GM12878 (cell line): ENCODE results near the gene CD96. TPM values are rescaled to one million over a fixed set of nuclear protein-coding genes. Genes with fewer than 3 reads are reported as not detected.

Source experiments
- ATAC-seq: fragments of 200-7000 bp; cut with Tn5 transposase; 3 replicates; pipeline ENCODE4 v1.9.1; 2020; ENCODE audit warnings: mild to moderate bottlenecking, moderate library complexity
- BruUV-seq: library from RNA; stranded (reverse); fragments of 400-500 nt; replicated peaks from 2 replicates; lab custom pipeline; 2021; lab: Mats Ljungman, UMichigan
- CTCF ChIA-PET: fragments of 300-600 bp; sonication (Branson Sonifier 250); formaldehyde crosslinking; extraction: SDS; loops from one replicate; lab custom pipeline; 2021; ENCODE audit warnings: inconsistent platforms; lab: Yijun Ruan, JAX
- POLR2A ChIA-PET: fragments of 350-600 bp; formaldehyde crosslinking; extraction: SDS; loops from one replicate; lab custom pipeline; 2021; ENCODE audit warnings: inconsistent platforms; lab: Charles Lee
- RAD21 ChIA-PET: fragments of 300-600 bp; sonication (Branson Sonifier 250); formaldehyde crosslinking; loops from one replicate; lab custom pipeline; 2023; ENCODE audit warnings: antibody characterized with exemption; ENCODE audit not compliant: unreplicated experiment; lab: Charles Lee
- SMC1A ChIA-PET: fragments of 300-600 bp; sonication (Branson Sonifier 250); formaldehyde crosslinking; loops from one replicate; lab custom pipeline; 2023; ENCODE audit not compliant: unreplicated experiment, uncharacterized antibody; lab: Charles Lee
- DNase-seq: peaks from one replicate; pipeline ENCODE4 v3.0.0-alpha.2; 2011; ENCODE audit warnings: low read depth, low spot score
- FAIRE-seq: peaks from 3 replicates; lab custom pipeline; 2011; peaks lifted over from hg19 to GRCh38; lab: Jason Lieb, UNC
- H2AFZ ChIP-seq: 2 replicates; pipeline ENCODE4 v1.6.0; 2011; ENCODE audit warnings: low read depth, low read length, control low read depth; ENCODE audit not compliant: control insufficient read depth
- H3K27ac ChIP-seq: 2 replicates; pipeline ENCODE4 v1.5.1; 2011; ENCODE audit warnings: control low read depth; ENCODE audit not compliant: control insufficient read depth, insufficient read depth
- H3K27me3 ChIP-seq, 2 experiments: replicated peaks in 1 of 2; 2 replicates each; pipeline versions ENCODE4 v1.6.0 to v1.6.1; 2011; ENCODE audit warnings: low read length in 1 of 2; ENCODE audit not compliant: control insufficient read depth in 2 of 2, insufficient read depth in 2 of 2
- H3K36me3 ChIP-seq, 2 experiments: 2 replicates each; pipeline ENCODE4 v1.5.1; 2011; ENCODE audit warnings: low read length in 1 of 2; ENCODE audit not compliant: control insufficient read depth in 2 of 2, insufficient read depth in 2 of 2
- H3K4me1 ChIP-seq: 2 replicates; pipeline ENCODE4 v1.6.1; 2011; ENCODE audit warnings: mild to moderate bottlenecking, low read length, moderate library complexity, mixed read lengths; ENCODE audit not compliant: control insufficient read depth, insufficient read depth
- H3K4me2 ChIP-seq: 2 replicates; pipeline ENCODE4 v1.6.0; 2011; ENCODE audit warnings: control low read depth; ENCODE audit not compliant: control insufficient read depth, insufficient read depth
- H3K4me3 ChIP-seq: fragments of 200-600 bp; sonication (generic); 2 replicates; pipeline ENCODE4 v1.5.1; 2016
- H3K79me2 ChIP-seq: 2 replicates; pipeline ENCODE4 v1.6.0; 2011; ENCODE audit warnings: low read length; ENCODE audit not compliant: control insufficient read depth, insufficient read depth
- H3K9ac ChIP-seq: 2 replicates; pipeline ENCODE4 v1.8.0; 2011; ENCODE audit warnings: low read length, control low read depth, mixed read lengths; ENCODE audit not compliant: control insufficient read depth, insufficient read depth
- H3K9me3 ChIP-seq: replicated peaks from 3 replicates; pipeline ENCODE4 v1.5.1; 2011; ENCODE audit warnings: mild to moderate bottlenecking, low read length; ENCODE audit not compliant: control insufficient read depth, insufficient read depth
- H4K20me1 ChIP-seq: 2 replicates; pipeline ENCODE4 v1.6.0; 2011; ENCODE audit not compliant: control insufficient read depth, insufficient read depth
- E2F8 ChIP-seq: fragments of 450-650 bp; IDR thresholded peaks from 2 replicates; pipeline ENCODE4 v1.6.1; 2018; ENCODE audit warnings: mild to moderate bottlenecking, low read depth, moderate library complexity; ENCODE audit not compliant: partially characterized antibody
- RELA ChIP-seq: fragments of 450-650 bp; IDR thresholded peaks from 2 replicates; pipeline ENCODE4 v1.8.0; 2014; ENCODE audit warnings: borderline replicate concordance; ENCODE audit not compliant: partially characterized antibody
- RFX5 ChIP-seq: IDR thresholded peaks from 2 replicates; pipeline ENCODE4 v1.6.1; 2011; ENCODE audit warnings: low read depth, low read length, improper control_type of control experiment
- SPI1 ChIP-seq: IDR thresholded peaks from 2 replicates; pipeline ENCODE4 v1.6.1; 2011; ENCODE audit warnings: low read depth, mild to moderate bottlenecking, low read length, moderate library complexity, borderline replicate concordance; ENCODE audit not compliant: insufficient read depth
- TARDBP ChIP-seq: IDR thresholded peaks from 2 replicates; pipeline ENCODE4 v1.6.1; 2016; ENCODE audit warnings: borderline replicate concordance
- ZNF622 ChIP-seq: fragments of 450-650 bp; IDR thresholded peaks from 2 replicates; pipeline ENCODE4 v1.6.1; 2017; ENCODE audit warnings: mild to moderate bottlenecking, inconsistent platforms
- ZSCAN29 ChIP-seq: fragments of 450-650 bp; IDR thresholded peaks from 2 replicates; pipeline ENCODE4 v1.6.1; 2017; ENCODE audit warnings: mild to moderate bottlenecking, moderate library complexity
- WGBS: methylation state at CpG from one replicate; pipeline ENCODE4 v1.1.6; 2016; ENCODE audit warnings: low lambda C conversion rate; ENCODE audit not compliant: insufficient replicate concordance, insufficient coverage; ENCODE audit errors: missing lambda C conversion rate; 5-methylcytosine and 5-hydroxymethylcytosine counted together
- in situ Hi-C: fragments of 300-500 bp; cut with MboI; formaldehyde crosslinking; loops from 9 replicates; pipeline ENCODE4 v1.14.3; 2018; ENCODE audit warnings: mixed read lengths
- intact Hi-C: fragments of 100-400 bp; cut with micrococcal nuclease; formaldehyde crosslinking; loops from one replicate; pipeline ENCODE4 v1.14.2; 2022; ENCODE audit not compliant: unreplicated experiment
- polyA plus RNA-seq, 11 experiments: library from polyadenylated mRNA; depleted of rRNA in 4 of 11; unstranded in 6 of 11; stranded (reverse) in 5 of 11; fragments of >200 nt; fragmentation: Nextera tagmentation in 4 of 11; fragmentation: Illumina TruSeq in 1 of 11; extraction: Ambion mirVana in 4 of 11; extraction: Trizol in 1 of 11; gene quantifications; 1 replicate in 1 of 11; 2 replicates in 10 of 11; pipeline versions ENCODE4 v1.2.1 to v1.2.3, GENCODE V29; 2011 to 2016; ENCODE audit warnings: inconsistent platforms in 2 of 11, missing spikeins in 2 of 11, low read depth in 1 of 11
- total RNA-seq, 4 experiments: library from RNA; depleted of rRNA in 3 of 4; stranded (reverse); fragments of >200 nt in 3 of 4; fragmentation: Illumina TruSeq in 1 of 4; extraction: Trizol in 1 of 4; gene quantifications; 2 replicates each; pipeline versions ENCODE4 v1.2.1 to v1.2.3, GENCODE V29; 2013 to 2021

The CD96 gene
- total and polyA plus RNA-seq, 10 of the 15 experiments (the other 5 are each of a cell fraction or from before 2014, with no cell fraction given) = 0.13 to 10.1 (median 0.47) TPM

- no peak for TF ChIP-seq E2F8
- no peak for TF ChIP-seq RFX5
- no peak for TF ChIP-seq ZSCAN29
- no peak for TF ChIP-seq SPI1
Measured at GRCh38 chr3:111666041-111666735, 124.2 kb downstream of the CD96 start (continued).

DNA sequence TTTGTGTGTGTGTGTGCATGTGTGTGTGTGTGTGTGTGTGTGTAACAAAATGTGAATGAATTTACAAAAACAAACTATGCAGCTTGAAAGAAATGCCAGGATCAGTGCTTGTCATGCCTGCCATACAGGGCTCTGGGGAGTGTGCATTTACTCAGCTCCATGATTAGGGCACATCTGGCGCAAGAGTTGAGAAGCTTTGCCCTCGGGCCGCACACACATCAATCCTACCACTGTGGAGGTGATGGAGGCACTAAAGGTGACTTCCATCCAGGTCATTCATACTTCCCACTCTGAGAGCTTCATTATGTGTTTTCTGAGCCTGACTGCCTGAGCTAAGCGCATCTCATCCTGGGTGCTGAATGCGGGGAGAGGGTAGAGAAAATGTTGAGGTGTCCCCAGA, 125.2 kb downstream of the CD96 start:
- RAD21 ChIA-PET = interaction anchor here (1.0 to 6.4 kb wide), 12 partner anchors 11 to 346 kb away, joined by 3 to 112 read pairs (median 6); no protein-coding TSS in a partner anchor
- no peaks in the 10 kb centered on the region for H4K20me1 ChIP-seq
- H3K36me3 ChIP-seq = no peaks in the 10 kb centered on the region
- SMC1A ChIA-PET = interaction anchor here (0.7 to 6.1 kb wide), 11 partner anchors 13 to 347 kb away, joined by 3 to 55 read pairs (median 4); no protein-coding TSS in a partner anchor
- H3K79me2 ChIP-seq = no peaks in the 10 kb centered on the region
- no peak overlapping the region for H3K9ac ChIP-seq
- in situ Hi-C loops (loop anchor here (5.0 kb wide), 1 partner anchor 305 kb away; no protein-coding TSS in a partner anchor), intact Hi-C loops (loop anchor here (5.0 kb wide), 2 partner anchors 35 to 195 kb away; no protein-coding TSS in a partner anchor)
- CTCF ChIA-PET = interaction anchor here (0.6 to 7.7 kb wide), 17 partner anchors 8 to 378 kb away, joined by 3 to 91 read pairs (median 5); partner anchors contain the start of gene PHLDB2
- DNase-seq = no peak
- no peak for ATAC-seq
- H3K27ac ChIP-seq = no peak overlapping the region
- TF ChIP-seq RELA (no peak), TARDBP (no peak), ZNF622 (no peak)
- TF ChIP-seq, all 136 proteins: peak for 0
- H3K27me3 ChIP-seq = no peaks in the 10 kb centered on the region
- WGBS = 98% methylated on average over 5 of the region's 5 CpGs
- no peak for FAIRE-seq
- no TSS peak for BruUV-seq
- POLR2A ChIA-PET = interaction anchor here (0.7 to 0.8 kb wide), 2 partner anchors 23 to 38 kb away, joined by 3 read pairs; no protein-coding TSS in a partner anchor
- no peak overlapping the region for H3K4me3 ChIP-seq
- H3K4me1 ChIP-seq = peaks cover 8% of the 10 kb centered on the region; the same call in 1 of the 2 replicates
- H3K9me3 ChIP-seq = no peaks in the 10 kb centered on the region; the same call in 2 of the 3 replicates
- no peak overlapping the region for H2AFZ ChIP-seq
- H3K4me2 ChIP-seq = no peak overlapping the region
